Activated gamma-delta T cell (primary cell): ENCODE results near the gene ZBTB20.

Experiments used
- DNase-seq: peaks from one replicate; lab custom pipeline; 2025; lab: John Stamatoyannopoulos, UW

ZBTB20 gene

DNA sequence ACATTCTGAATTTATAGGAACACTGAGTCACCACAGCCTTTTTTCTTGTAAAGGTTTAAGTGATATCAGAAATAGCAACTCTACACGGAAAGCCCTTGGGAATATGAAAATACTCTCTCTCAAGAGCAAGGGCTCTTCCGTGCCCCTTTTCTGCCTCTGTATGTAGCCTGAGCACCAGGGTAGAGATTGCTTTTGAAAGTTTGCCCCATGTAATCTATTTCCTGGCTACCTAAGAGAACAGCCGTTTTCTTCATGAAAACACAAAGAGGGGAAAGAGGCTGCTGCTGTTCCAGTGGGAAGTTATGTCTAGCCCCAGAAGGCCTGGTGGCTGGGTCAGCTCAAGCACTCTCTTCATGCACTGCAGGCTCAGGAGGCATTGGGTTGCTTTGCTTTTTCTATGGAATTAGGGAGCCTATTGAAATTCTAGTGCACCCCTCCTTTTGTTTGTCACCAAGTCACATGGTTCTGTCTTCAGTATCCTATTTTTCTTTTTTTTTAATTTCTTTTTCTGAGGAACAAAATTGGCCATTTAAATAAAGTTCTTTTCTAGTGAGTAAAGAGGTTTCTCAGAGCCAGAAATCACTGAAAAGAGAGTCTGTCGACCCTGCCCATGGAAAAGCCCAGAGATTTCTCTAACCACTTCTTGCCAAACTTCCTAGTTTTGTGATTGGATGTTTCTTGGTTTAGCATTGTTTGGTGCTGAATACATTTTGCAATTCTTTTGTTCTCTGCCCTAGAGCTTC is 813.7 kb downstream of the ZBTB20 start:
- no peak for DNase-seq

DNA sequence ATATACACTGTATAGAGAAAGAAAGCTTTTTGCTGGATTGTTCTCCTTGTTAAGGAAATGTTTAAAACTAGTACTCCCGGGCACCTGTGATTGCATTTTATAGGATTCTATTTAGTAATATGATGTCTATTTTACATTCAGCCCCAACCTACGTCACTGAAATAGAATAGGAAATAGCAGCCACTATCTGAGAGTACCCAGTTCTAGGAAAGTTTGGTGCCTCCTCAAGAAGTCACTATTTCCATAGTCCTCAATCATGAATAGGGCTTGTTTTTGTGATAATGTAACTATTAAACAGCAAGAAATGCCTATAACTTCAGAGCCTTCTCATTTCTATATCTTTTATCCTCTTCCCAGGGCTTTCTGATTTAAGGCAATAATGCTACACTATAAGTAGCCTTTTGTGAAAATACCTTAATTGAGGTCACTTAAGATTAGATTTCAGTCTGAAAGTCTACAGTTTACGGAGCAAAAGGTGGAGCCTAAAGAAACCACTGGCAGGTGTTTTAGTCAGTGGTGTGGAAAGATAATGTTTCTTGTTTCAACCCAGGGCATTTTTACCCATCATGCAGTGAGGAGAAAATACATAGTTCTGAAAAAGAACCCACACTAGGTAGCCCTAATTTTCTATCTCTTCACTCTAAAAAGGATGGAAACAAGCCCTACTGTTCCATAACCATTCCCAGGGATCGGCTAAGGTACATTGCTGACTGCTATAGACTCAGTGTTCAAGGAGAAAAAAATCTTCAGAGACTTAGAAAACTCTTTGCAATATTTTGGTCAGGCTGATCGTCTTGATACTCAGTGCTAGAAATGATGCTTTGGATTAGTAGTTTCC is 814.5 kb downstream of the ZBTB20 start:
- no peak for DNase-seq

DNA sequence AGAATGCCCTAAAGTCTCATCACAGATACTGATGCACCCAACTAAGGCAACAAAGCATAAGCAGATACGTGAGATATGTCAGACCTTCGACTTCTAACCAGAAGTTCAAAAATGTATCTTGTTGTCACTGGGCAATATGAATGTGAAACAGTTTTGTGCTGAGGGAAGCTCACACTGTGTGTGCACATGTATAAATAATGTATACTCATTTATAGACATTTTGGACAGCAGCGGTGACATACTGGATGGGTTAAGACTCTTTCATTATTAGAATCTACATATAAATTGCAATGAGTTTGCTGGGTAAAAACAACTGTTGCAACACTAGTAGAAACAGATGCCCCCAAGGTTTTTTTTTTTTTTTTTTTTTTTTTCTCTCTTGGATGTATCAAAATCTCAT is 815.4 kb downstream of the ZBTB20 start:
- DNase-seq, result no peak

DNA sequence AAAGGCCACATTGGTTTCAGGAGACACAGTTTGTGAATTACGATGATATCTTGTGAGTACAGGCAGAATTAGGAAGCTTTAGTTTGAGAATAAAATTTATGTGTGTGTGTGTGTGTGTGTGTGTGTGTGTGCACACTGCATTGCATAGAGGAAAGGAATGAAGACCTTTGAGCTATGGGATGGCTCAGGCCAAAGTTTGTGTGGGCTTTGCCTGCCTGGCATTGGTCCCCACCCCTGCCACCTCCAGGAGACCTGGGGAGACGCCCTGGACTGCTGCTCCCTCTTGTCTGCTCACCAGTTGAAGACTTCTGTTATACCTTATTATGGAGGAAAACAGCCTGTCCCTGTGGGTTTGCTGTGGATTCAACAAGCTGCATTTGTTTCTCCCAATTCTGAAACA is 816.1 kb downstream of the ZBTB20 start:
- DNase-seq, result no peak

DNA sequence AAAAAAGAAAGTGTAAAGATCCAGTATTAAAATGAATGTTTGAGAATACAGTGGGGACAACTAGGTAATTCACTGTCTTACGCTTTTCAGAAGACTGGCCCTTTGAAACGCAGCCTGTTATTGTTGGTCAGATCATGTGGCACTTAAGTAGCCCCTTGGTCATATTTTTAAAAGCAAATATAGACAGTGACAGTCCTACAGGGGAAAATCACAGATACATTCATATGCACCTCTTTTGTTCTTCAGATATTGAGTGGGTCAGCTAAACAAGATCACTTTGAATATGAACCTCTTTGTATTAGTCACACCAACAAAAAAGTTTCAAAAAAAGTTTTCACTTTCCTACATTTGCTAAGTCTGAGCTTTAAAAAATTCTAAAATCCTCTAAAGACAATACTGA is 817.3 kb downstream of the ZBTB20 start:
- DNase-seq, result no peak

DNA sequence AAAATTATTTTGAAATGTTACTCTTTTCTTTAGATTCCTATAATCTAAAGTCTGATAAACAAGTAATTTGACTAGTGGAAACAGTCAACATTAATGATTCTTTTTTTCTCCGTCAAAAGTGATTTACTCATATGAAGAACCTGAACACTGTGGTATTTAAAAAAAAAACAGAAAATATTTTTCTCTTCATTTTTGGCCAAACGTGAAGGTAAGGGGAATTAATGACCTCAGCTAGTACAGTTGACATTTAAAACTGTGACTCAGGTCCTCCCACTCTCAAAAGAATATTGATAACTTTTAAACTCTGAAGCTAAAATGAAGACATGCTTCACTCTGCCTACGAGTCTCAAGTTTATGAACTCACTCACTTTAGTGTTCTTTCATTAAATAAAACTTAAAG is 818.7 kb downstream of the ZBTB20 start:
- DNase-seq, result no peak

DNA sequence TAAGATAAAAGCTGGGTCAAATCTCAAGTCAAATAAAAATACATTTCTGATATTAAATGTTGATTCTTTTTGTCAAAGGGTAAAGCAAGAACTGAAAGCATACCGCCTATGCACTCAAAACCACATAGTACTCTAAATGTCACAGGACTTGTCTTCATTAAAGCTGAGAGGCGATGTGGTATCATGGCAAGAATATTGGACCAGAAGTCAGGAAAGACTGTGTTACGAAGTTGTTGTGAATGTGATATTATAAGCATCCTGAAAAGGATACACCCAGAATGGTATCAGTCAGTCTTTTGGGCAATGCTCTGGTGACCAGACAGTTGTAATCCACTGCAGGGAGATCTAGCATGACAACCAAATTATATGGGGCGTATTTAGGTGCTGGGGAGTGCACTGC is 819.4 kb downstream of the ZBTB20 start:
- no peak for DNase-seq

DNA sequence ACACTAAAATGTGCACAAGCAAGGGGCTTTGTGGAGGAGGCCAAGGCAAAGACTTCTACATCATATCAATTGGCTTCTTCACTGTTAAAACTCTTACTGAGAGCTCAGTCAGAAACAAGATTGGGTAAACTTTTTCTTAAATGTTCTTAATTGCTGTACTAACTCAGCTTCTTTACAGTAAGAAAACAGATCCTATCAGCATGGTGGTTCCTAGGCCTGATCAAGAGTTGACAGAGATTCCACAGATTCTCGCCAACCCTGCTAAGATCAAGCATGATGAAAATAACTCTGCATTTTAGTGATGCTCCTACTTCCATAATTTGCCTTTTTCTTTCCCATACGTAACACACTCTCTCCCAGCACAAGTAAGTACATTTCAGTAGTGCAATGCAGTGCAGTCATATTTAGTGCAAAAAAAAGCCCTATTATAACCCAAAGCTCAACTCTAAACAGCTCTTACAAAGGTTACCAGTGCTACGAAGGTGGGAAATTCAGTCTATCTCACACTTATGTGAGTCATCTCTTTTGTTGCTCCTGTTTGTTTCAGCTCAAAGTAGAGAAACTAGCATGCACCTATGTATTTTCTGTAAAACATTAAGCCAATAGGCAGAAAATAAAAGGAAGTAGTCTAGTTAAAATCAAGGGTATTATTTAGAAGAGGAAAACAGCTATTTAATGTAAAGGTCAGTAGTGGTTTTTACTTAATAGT is 823.4 kb downstream of the ZBTB20 start:
- no peak for DNase-seq

DNA sequence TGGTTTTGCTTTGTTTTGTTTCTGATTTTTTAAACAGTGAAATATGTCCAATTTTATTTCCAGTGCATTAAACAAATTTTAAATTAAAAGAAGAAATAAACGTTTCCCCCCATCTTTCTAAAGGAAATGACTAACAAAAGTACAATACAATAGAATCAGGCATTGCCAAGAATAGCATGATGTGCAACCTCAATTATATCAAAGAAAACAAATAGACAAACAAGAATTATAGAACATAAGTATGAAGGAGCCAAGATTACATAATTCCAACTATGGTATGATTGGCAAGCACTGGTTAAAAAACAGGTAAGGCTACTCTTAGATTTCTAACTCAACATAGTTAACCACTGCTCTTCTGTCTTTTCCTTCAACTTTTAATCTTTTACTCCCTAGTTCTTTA is 826.8 kb downstream of the ZBTB20 start:
- no peak for DNase-seq

DNA sequence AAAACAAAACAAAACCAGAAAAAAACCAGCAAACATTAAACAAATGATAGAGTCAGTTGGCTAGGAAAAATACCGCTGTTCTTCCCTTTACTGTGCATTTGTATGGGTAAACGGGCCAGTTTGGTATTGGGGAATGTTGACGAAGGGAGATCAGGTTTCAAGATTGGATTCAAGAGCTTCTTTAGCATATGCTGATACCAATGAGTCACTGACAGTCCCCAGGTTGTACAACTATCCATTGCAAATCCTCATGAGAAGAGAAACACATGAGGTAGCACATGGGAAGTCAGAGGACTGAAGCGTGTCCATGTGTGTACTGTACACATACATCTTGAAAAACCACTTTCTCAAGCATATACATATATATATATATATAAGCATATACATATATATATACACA is 827.6 kb downstream of the ZBTB20 start:
- no peak for DNase-seq

DNA sequence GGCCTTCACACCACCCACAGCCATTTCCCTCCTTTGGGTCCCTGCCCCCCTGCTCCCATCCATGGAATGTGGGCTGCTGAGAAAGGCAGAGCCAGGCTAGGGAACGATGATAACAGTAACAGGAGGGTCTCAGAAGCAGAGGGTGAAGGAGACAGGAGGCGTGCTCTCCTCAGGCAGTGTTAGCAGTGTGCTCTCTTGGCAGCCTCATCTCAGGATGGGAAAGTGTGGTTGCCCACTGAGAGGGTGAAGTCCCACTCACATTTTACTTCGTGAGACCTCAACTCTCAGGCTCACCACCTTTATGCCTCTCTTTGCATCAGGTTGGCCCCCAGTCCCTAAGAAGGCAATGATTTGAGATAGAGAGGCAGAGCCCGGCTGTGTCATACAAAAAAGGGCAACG is 828.8 kb downstream of the ZBTB20 start:
- DNase-seq, result no peak

DNA sequence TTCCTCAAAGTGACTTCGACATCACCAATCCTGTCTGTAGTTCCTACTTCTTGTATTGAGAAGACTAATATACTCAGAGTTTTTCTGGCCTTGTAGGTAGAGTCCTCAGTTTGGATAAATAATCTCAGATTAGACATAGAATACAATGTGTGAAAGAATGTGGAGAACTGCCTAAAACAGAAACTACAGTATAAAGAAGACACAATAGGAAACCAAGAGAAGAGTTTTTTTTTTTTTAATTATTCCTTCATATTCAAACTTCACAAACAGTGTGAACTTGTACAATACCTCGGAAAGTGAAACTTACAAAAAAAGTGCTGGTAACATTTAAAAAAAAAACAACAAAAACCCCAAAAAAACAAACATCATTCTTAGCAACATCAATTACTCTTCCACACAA is 832.8 kb downstream of the ZBTB20 start:
- no peak for DNase-seq

DNA sequence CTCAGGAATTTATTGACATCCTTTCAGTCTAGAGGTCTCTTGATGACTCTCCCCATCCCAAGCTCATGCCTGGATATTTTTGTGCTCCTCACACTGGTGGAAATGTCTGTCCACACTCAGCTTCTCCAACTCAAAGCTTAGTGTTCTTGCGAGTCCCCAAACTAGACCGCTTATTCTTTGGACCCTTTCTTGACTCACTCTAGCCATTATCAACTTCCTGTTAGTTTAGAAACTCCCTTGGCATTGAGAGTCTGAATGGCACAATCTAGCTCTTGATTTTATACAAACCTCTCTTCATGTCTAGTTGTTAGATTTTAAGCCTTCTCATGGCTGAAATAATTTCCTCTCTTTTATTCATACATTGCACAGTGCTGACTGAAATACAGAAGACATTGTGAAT is 833.7 kb downstream of the ZBTB20 start:
- DNase-seq, result no peak

DNA sequence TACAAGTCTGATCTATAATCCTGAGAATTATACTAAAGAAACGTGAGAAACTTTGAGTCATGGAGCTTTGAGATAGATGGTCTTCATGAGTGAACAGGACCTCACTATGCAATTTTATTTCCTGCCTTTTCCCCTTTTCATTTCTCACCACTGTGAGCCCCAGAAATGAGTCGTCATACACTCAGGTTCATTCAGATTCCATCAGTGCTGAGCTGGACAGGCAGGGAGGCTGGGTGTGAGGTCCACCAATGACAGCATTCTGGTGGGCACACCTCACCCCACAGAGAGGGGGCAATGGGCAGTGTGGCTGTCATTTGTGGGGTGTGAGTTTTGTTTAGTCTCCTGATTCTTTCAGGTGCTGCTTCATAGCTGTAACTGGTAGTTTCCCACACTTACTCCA is 836.4 kb downstream of the ZBTB20 start:
- no peak for DNase-seq

DNA sequence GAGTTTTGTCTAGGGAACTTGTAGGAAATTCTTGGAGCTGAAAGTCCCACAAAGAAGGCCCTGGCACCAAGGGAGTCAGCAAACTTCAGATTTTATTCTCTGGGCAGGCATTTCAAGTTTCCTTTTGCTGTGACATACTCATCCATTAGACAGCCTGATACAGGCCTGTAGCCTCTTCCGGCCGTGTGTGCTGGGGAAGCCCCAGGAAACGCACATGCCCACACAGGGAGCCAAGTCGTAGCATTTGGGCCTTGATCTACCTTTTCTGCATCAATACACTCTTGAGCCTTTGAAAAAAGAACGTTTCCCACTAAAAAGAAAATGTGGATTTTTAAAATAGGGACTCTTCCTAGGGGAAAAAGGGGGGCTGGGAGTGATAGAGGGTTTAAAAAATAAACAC is 838.3 kb downstream of the ZBTB20 start:
- peak; percentile 19 for DNase-seq

DNA sequence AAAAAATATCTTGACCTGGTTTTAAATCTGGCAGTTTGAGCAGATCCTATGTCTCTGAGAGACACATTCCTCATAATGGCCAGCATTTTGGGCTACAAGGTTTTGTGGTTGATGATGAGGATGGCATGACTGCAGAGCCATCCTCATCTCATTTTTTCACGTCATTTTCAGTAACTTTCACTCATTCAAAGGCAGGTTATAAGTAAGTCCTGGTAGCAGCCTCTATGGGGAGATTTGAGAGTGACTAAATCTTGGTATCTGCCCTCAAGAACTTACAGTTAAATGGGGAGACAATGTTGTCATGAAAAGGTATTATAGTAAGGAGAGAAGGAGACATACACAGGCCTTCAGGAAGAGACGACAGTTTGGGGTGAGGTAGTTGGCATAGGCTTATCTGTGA is 838.7 kb downstream of the ZBTB20 start:
- no peak for DNase-seq

DNA sequence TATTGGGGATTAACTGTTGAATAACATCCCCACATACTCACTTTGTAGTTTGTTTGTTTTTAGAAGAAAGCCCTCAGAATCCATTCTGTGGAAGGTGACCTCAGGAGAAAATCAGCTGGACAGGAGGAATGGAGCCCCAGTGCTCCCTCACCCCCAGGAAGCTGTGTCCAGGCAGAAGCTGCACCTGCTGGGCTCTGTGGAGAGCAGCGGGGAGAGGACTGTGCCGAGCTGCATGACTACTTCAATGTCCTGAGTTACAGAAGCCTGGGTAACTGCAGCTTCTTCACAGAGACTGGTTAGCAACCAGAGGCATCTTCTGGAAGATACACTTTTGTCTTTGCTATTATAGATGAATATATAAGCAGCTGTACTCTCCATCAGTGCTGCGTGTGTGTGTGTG is 839.3 kb downstream of the ZBTB20 start:
- no peak for DNase-seq

DNA sequence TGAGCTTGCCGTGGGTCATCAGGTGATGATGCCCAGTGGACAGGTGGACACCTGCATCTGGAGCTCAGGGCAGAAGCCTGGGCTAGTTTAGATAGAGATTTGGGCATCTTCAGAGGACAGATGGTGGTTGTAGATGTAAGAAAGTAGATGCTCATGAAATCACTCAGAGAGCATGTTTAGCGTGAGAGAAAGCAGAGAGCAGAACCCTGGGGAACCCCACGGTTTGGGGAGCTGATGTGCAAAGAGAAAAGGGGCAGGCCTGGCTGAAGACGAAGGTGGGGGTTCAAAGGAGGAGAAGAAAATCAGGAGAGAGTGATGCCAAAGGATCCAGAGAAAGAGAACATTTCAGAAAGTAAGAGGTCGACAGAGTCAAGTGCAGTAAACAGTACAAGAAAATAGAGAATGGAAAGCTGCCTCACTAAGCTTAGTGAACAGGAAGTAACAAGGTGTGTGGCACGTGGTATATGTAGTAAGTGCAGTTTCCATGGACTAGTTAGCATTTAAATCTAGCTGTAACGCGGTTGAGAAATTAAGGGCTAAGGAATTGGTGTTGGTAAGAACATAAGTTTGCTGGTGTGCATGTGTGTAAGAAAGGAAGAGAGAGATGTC is 839.8 kb downstream of the ZBTB20 start:
- DNase-seq, result no peak

DNA sequence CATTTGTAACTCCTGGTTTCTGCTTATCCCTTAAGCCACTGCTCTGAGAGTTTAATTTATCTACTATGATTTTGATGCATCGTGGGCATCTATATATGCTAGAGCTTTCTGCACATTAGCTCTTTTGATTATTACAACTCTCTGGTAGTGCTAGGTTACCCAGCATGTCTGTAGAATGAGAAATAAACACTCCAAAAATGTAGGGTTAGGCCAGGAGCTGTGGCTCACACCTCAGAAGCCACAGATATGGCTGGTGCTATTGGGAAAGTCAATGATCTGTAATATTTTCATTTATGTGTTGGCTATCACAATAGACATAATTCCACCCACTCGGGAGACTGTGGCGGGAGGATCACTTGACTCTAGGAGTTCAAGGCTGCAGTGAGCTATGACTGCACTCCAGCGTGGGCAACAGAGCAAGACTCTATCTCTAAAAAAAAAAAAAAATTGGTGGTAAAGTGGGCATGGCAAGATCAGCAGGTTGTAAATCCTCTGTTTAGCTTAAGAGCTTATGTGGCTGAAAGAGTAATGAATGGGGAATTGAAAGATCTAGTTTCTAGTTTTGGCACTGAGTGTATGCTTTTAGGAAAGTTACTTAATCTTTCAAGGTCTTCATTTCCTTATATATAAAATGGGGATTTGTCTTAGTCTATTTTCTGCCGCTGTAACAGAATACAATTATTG is 847.0 kb downstream of the ZBTB20 start:
- no peak for DNase-seq

DNA sequence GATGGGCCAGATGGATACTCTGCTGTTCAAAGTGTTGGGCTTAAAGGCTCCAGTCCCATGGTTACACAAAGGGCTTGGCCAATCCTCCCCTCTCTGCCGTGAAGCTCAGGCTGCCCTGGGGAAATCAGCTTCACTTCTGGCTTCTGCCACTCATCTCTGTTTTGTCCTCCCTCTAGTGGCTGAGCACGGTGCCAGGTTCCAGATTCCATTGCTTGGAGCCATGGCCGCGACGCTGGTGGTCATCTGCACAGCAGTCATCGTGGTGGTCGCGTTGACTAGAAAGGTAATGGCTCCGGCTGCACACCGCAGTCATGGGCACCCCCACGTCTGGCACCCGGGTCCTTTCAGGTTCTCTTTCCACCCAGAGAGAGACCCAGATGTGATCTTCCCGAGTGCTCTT is 847.7 kb downstream of the ZBTB20 start:
- peak; percentile 11 for DNase-seq

DNA sequence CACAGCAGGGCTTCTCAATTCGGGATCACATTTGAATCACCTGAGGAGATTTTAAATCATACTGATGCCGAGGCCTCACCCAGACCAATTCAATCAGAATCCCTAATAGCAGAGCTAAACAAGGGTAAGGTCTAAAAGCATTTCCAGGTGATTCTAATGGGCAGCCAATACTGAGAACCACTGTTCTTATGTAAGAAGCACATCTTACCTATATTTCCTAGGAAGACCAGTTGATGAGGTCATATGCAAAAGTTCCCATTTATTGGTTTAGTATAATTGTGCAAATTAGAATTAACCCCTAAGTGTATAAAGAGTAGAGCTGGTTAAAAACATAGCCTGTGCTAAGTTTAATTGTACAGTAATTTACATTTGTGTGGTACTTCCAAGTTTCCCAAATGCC is 851.1 kb downstream of the ZBTB20 start:
- DNase-seq, result no peak

DNA sequence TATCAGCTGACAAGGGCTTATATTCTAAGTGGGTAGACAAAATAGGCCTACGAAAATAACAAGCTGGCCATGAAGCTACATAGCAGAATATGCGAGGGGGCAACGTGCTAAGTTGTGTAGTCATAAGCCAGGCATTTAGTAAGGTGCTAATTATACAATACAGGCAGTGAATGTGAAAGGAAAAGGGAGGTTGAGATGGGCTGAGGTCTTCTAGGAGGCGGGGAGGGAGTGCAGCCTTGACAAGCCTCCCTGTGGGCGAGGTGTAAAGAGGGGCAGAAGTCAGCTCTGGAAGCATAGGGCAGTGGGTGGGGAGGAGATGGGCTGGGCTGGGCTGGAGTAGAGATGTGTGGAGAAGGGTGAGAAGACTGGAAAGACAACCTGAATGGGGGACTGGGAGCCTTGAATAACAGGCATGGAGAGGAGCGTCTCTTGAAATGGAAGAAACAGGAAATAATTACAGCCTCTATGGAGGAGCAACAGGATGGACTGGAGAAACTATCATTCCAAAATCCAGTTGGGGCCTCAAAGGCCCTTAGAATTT is 852.1 kb downstream of the ZBTB20 start:
- no peak for DNase-seq
